ENCODE measurements around the gene FMN1. TPM values are rescaled to one million over a fixed set of nuclear protein-coding genes. Genes with fewer than 3 reads are reported as not detected.
A peak's percentile ranks its signal among the peaks of the same experiment; 100 is the strongest.

The FMN1 gene
- total RNA-seq, 1 donor from 2014 or later, result 4.3 TPM

DNA sequence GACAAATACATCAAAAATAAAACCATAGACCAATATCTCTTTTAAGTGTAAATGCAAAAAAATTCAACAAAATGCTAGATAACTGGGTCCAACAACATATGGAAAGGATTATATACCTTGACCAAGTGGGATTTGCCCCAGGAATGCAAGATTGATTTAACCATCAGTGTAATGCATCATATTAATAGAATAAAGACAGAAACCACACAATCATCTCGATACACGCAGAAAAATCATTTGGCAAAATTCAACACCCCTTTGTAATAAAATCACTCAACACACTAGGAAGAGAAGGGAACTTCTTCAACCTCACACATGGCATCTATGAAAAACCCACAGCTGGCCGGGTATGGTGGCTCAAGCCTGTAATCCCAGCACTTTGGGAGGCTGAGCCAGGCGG lies 457.2 kb downstream of the FMN1 start:
- DNase-seq (ENCODE audit: low read depth), result no peak
- H3K4me3 ChIP-seq (ENCODE audit: low read depth, low read length), result no peak overlapping the region
- no peak for TF ChIP-seq CTCF (conservative IDR thresholded peaks at IDR 0.05; ENCODE audit: low read depth, low read length)

- DNase-seq (ENCODE audit: low read depth), result no peak
- H3K4me3 ChIP-seq (ENCODE audit: low read depth, low read length), result no peak overlapping the region
- TF ChIP-seq CTCF (conservative IDR thresholded peaks at IDR 0.05; ENCODE audit: low read depth, low read length), result no peak
These were observed 457.8 kb downstream of the FMN1 start for GRCh38 chr15:32736701-32737061.

DNA sequence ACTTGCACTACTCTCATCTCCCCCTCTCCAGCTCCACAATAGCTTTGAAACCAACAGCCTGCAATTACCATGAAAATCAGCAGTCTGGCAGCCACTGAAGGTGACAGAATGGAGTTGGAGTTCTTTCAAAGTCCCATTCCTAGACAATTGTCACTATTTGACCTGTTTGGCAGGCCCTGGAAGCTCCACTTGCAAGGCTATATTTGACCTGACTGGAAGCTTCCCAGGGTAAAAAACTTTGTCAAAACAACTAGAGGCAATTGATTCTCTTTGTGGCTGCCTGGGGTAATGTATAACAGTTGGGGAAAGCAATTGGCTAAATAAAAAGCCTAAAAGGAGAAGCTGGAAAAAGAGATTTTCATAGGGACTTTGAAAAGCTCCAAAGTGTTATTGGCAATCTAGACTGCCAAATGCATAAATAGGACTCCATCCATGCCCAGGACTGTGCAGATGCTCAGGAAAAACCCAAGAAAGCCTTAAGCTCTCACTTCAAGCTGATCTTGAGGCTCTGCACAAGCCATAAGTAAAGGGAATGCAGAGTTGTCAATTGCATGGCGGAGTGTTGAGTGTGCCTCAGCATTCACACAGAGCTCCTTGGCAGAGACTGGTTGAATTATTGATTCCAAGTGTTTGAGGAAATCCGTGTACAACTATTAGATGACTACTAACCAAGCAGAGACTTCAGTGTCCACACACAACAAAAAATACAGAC lies 458.4 kb downstream of the FMN1 start:
- no peak for DNase-seq (ENCODE audit: low read depth)
- H3K4me3 ChIP-seq (ENCODE audit: low read depth, low read length), result no peak overlapping the region
- no peak for TF ChIP-seq CTCF (conservative IDR thresholded peaks at IDR 0.05; ENCODE audit: low read depth, low read length)

- H3K4me3 ChIP-seq (ENCODE audit: low read depth, low read length), result no peak overlapping the region
- DNase-seq (ENCODE audit: low read depth), result no peak
- TF ChIP-seq CTCF (conservative IDR thresholded peaks at IDR 0.05; ENCODE audit: low read depth, low read length), result no peak
These were observed 461.2 kb downstream of the FMN1 start for GRCh38 chr15:32733281-32733680.

DNA sequence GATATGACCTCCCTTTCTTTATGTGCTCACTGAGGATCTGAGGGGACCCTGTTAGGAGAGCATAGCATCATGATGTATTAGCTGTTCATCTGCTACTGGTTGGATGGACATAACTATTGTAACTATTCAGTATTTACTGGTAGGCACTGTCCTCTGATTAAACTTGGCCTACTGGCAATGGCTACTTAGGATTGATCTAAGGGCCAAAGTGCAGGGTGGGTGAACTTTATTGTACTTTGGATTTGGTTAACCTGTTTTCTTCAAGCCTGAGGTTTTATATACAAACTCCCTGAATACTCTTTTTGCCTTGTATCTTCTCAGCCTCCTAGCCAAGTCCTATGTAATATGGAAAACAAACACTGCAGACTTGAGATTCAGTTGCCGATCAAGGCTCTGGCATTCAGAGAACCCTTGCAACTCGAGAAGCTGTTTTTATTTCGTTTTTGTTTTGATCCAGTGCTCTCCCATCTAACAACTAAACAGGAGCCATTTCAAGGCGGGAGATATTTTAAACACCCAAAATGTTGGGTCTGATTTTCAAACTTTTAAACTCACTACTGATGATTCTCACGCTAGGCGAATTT lies 461.8 kb downstream of the FMN1 start:
- DNase-seq (ENCODE audit: low read depth), result no peak
- no peak overlapping the region for H3K4me3 ChIP-seq (ENCODE audit: low read depth, low read length)
- TF ChIP-seq CTCF (conservative IDR thresholded peaks at IDR 0.05; ENCODE audit: low read depth, low read length), result no peak

- no peak overlapping the region for H3K4me3 ChIP-seq (ENCODE audit: low read depth, low read length)
- peak; percentile 26 for DNase-seq (ENCODE audit: low read depth)
- no peak for TF ChIP-seq CTCF (conservative IDR thresholded peaks at IDR 0.05; ENCODE audit: low read depth, low read length)
These were observed 463.5 kb downstream of the FMN1 start for GRCh38 chr15:32730677-32731654.
